T-helper 17 cell (primary cell): ENCODE data around the gene LRMDA. TPM values are rescaled to one million over a fixed set of nuclear protein-coding genes. Genes with fewer than 3 reads are reported as not detected.

ENCODE experiments used
- ATAC-seq: fragments of 150-1000 bp; cut with Tn5 transposase; 2 replicates; pipeline ENCODE4 v1.10.0; 2021; ENCODE audit warnings: mild to moderate bottlenecking, moderate library complexity
- DNase-seq, 3 donors: peaks; one replicate each; pipeline versions ENCODE4 v3.0.0 to v3.0.0-alpha.2; 2020 to 2021
- H3K9me3 ChIP-seq: one replicate; pipeline ENCODE4 v1.7.0; 2013; ENCODE audit warnings: low read length, mild to moderate bottlenecking; ENCODE audit not compliant: control insufficient read depth, poor library complexity, severe bottlenecking
- H3K27ac Mint-ChIP-seq: one replicate; pipeline ENCODE4 v1.8.0; 2022; ENCODE audit warnings: mild to moderate bottlenecking, moderate library complexity, mixed read lengths
- H3K27me3 Mint-ChIP-seq: one replicate; pipeline ENCODE4 v1.8.0; 2022; ENCODE audit warnings: mixed read lengths
- H3K36me3 Mint-ChIP-seq: one replicate; pipeline ENCODE4 v1.8.0; 2022; ENCODE audit warnings: low read depth, mixed read lengths
- H3K4me1 Mint-ChIP-seq: one replicate; pipeline ENCODE4 v1.8.0; 2022; ENCODE audit warnings: mild to moderate bottlenecking, mixed read lengths
- H3K4me3 Mint-ChIP-seq: one replicate; pipeline ENCODE4 v1.8.0; 2022; ENCODE audit warnings: mild to moderate bottlenecking, moderate library complexity, mixed read lengths
- total RNA-seq, 4 donors: library from RNA in 2 of 4; stranded (reverse) in 2 of 4; gene quantifications; one replicate each; pipeline ENCODE4 v1.2.3 and lab custom pipeline; 2022 to 2026

LRMDA gene
- total RNA-seq, 2 donors from 2014 or later, result not detected

DNA sequence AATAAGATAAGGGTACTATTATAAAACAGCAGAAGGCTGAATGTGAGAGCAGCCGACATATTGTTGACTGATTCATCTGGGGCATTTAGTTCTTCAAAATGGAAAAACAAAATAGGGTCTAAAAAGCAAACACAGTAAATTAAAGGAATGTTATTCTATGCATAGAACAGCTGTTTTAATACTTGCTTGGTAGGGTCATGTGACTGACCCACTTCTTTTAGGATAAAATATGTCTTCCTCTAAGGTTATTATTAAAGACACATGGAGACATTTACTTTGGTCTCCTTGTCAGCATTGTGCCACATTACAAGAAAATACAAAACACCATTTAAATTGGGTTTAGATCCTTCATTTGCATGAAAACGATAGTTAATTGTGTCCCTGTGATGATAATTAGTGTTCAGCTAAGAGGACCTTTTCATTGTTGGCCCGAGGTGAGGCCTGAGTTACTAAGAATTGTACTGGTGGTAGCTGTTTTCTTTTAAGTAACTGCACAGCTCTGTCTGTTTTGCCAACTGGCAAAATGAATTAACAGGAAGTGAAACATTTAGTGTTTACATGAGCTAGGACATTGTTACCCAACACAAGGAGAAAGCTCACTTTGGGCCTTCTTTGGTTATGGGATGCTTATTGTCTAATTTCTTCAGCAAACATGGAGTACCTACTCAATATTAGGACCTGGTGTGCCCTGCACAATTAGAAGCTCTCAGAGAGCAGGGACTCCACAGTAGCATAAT is 764.4 kb downstream of the LRMDA start:
- DNase-seq (no peak), ATAC-seq (no peak)
- no peaks in the 10 kb centered on the region for H3K9me3 ChIP-seq
- no peak overlapping the region for H3K4me3 Mint-ChIP-seq
- no peak overlapping the region for H3K27ac Mint-ChIP-seq
- no peaks in the 10 kb centered on the region for H3K4me1 Mint-ChIP-seq
- no peaks in the 10 kb centered on the region for H3K36me3 Mint-ChIP-seq
- no peaks in the 10 kb centered on the region for H3K27me3 Mint-ChIP-seq

DNA sequence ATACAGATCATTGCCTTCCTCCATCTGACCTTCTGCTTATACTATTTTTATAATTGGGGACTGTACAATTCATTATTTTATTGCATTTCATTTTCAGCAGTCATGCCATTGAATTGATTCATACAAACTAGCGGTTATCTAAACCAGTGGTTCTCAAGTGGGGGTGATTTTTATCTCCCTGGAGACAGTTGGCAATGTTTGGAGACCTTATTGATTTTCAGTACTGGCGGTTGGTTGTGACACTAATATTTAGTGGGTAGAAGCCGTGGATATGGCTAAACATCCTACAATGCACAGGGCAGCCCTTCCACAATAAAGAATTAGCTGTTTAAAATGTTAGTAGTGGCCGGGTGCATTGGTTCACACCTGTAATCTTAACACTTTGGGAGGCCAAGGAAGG is 765.9 kb downstream of the LRMDA start:
- no peaks in the 10 kb centered on the region for H3K27me3 Mint-ChIP-seq
- H3K27ac Mint-ChIP-seq, result no peak overlapping the region
- H3K4me1 Mint-ChIP-seq, result no peaks in the 10 kb centered on the region

DNA sequence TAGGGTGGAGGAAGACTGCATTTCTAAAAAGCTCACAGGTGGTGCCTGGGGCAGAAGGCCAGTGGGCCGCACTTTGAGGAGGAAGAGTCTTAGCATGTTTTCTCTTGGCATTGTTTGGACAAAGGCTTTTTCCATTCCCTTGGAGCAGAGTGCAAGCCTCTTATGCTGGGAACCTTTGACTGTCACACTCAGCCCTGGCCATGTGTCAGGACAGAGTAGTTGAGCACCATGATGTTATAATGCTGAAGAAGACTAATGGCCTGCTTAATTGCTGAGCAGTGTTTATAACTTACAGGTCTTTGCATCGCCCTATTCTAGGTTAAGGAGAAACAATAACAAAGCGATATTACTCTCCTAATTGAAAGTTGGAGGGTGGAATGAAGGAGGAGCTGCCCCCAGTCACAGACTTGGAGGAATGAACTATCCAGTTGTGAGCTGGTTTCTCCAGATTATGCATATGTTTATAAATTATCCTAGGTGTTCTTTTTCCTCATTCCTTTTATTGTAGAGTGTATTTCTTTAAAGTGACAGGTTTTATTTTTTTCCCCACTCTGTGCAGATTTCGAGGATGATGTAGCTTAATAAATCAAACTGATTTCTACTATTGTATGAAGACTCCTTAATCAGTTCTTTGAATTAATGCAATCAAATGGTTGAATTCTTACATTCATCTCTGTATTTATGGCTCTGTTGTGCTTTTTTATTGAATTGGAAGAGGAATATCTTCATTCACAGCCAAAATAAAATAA is 767.0 kb downstream of the LRMDA start:
- ATAC-seq, result no peak
- H3K27ac Mint-ChIP-seq, result no peak overlapping the region
- no peaks in the 10 kb centered on the region for H3K27me3 Mint-ChIP-seq
- H3K9me3 ChIP-seq, result no peaks in the 10 kb centered on the region
- H3K4me3 Mint-ChIP-seq, result no peak overlapping the region
- DNase-seq, result no peak
- H3K36me3 Mint-ChIP-seq, result no peaks in the 10 kb centered on the region
- H3K4me1 Mint-ChIP-seq, result no peaks in the 10 kb centered on the region

More for the DNA sequence above, 765.9 kb downstream of the LRMDA start:
- Mint-ChIP-seq H3K36me3 (no peaks in the 10 kb centered on the region), H3K4me3 (no peak overlapping the region)
- ATAC-seq (no peak), DNase-seq (no peak)
- H3K9me3 ChIP-seq, result no peaks in the 10 kb centered on the region

DNA sequence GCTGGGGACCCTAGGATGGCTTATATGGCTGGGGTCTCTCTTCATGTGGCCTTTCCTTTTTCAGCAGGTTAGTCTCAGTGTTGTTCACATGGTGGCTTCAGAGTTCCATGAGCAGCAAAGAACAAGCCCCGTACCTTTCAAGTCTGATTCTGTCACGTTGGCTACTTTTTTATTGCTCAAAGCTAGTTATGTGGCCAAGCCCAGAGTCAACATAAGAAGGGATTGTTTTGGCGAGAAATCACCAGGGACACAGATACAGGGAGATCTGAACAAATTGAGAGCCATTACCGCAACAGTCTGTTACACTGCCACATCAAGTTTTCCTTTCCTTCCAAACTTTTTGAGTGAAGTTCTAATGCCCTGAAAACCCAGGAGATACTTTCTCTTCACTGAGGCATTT is 770.5 kb downstream of the LRMDA start:
- no peaks in the 10 kb centered on the region for H3K27me3 Mint-ChIP-seq
- DNase-seq, result no peak
- ATAC-seq, result no peak
- no peak overlapping the region for H3K4me3 Mint-ChIP-seq
- H3K9me3 ChIP-seq, result no peaks in the 10 kb centered on the region
- H3K4me1 Mint-ChIP-seq, result no peaks in the 10 kb centered on the region
- H3K27ac Mint-ChIP-seq, result no peak overlapping the region
- no peaks in the 10 kb centered on the region for H3K36me3 Mint-ChIP-seq

DNA sequence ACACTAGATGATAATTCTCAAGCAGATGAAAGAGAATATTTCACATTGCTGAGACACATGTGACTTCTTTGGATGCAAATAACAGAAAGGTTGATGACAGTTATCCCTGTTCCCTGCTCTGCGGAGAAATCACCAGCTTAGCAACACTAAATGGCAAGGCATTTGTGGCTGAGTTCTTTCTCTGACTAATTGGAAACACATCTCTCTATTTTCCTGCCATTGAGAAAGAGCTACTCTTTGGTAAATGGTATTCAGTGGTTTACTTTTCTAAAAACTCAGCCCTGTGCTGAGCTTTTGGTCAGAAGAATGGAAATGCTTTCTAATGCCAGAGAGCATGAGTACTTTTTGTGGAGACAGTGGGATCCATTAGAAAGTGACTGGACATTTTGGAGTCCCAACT is 771.4 kb downstream of the LRMDA start:
- DNase-seq (no peak), ATAC-seq (no peak)
- H3K36me3 Mint-ChIP-seq, result no peaks in the 10 kb centered on the region
- H3K9me3 ChIP-seq, result no peaks in the 10 kb centered on the region
- no peaks in the 10 kb centered on the region for H3K4me1 Mint-ChIP-seq
- H3K4me3 Mint-ChIP-seq, result no peak overlapping the region
- H3K27me3 Mint-ChIP-seq, result no peaks in the 10 kb centered on the region
- H3K27ac Mint-ChIP-seq, result no peak overlapping the region

DNA sequence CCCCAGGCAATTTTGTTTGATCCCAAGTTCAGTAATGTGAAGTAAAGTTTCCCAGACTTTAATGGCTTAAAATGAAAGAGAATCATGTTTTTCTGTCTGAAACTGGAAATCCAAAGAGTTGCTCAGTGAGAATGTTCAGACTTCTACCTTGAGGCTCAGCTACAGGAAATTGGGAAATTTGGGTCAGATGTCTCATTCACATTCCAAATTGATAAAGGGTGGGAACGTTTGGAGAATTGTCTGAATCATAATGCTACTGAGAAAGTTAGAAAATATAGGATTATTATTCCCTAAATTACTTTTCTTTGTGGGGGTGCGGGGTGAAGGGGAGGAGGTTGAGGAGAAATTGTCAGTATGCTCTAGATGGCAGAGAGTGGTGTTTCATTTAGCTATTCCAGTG is 773.9 kb downstream of the LRMDA start:
- Mint-ChIP-seq H3K4me3 (no peak overlapping the region), H3K4me1 (no peaks in the 10 kb centered on the region), H3K27ac (no peak overlapping the region), H3K36me3 (no peaks in the 10 kb centered on the region), H3K27me3 (no peaks in the 10 kb centered on the region)
- ATAC-seq (no peak), DNase-seq (no peak)
- no peaks in the 10 kb centered on the region for H3K9me3 ChIP-seq

DNA sequence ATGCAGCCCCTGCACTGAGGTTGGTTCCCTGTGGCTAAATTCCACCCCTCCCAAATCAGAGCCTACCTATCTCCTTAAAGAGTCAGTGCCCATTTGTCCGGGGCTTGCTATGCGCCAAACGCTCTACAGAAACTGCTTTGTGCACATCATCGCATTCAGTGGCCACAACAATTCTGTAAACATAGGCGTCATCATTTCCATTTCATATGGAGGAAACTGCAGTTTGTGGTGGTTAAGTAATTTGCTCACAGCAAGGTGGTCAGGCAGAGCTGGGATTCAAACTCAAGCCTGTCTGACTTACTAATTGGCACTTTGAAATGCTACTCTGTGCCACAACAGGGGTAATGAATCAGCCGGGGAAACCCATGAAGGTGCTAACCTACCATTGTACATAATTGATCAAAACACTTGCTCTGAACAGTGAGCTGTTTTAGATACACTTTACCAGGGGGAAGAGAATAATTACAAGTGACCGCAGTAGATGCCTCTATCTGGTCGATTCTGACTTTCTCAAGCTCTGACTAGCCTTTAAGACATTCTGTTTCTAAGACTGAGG is 775.5 kb downstream of the LRMDA start:
- no peak overlapping the region for H3K27ac Mint-ChIP-seq
- H3K36me3 Mint-ChIP-seq, result no peaks in the 10 kb centered on the region
- DNase-seq (no peak), ATAC-seq (no peak)
- H3K4me1 Mint-ChIP-seq, result no peaks in the 10 kb centered on the region
- no peaks in the 10 kb centered on the region for H3K27me3 Mint-ChIP-seq
- H3K9me3 ChIP-seq, result no peaks in the 10 kb centered on the region
- H3K4me3 Mint-ChIP-seq, result no peak overlapping the region

DNA sequence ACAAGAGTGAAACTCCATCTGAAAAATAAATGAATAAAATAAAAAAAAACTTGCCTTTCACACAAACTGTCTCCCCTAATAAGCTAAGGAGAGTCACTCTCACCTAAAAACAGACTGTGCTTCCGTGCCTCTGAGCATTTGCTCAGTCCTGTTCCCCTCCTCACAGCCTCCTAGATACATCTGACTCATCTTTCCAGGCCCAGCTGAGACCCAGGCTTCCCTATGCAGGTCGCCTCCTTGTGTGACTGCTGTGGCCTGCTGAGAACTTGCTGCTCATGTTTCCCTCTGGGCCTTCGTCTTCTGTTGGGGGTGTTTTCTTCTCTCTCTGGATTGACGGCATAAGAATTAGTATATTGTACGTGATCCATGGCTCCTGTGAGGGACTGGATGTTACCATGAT is 777.7 kb downstream of the LRMDA start:
- no peaks in the 10 kb centered on the region for H3K9me3 ChIP-seq
- Mint-ChIP-seq H3K4me1 (no peaks in the 10 kb centered on the region), H3K36me3 (no peaks in the 10 kb centered on the region), H3K4me3 (no peak overlapping the region), H3K27ac (no peak overlapping the region), H3K27me3 (no peaks in the 10 kb centered on the region)
- no peak for DNase-seq
- ATAC-seq, result no peak

DNA sequence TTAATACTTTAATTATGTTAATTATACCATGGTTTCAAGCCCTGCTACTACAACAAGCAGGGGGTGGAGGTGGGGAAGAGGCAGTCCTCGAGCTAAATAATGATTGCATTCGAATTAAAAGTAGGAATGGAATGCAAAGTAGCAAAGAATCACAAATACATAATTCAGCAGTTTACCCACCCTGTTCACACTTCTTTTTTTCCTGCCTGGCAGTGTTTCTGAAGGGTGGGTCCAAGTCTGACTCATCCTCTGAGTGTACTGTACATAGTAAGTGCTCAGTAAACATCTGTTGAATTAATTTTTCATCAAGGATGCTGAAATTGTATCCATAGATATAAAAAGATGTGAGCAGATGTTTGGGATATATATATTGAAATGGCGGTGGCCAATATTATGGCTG is 778.8 kb downstream of the LRMDA start:
- DNase-seq, result no peak
- no peak overlapping the region for H3K4me3 Mint-ChIP-seq
- no peaks in the 10 kb centered on the region for H3K27me3 Mint-ChIP-seq
- H3K4me1 Mint-ChIP-seq, result no peaks in the 10 kb centered on the region
- no peak overlapping the region for H3K27ac Mint-ChIP-seq
- H3K36me3 Mint-ChIP-seq, result no peaks in the 10 kb centered on the region
- no peak for ATAC-seq
- H3K9me3 ChIP-seq, result no peaks in the 10 kb centered on the region

DNA sequence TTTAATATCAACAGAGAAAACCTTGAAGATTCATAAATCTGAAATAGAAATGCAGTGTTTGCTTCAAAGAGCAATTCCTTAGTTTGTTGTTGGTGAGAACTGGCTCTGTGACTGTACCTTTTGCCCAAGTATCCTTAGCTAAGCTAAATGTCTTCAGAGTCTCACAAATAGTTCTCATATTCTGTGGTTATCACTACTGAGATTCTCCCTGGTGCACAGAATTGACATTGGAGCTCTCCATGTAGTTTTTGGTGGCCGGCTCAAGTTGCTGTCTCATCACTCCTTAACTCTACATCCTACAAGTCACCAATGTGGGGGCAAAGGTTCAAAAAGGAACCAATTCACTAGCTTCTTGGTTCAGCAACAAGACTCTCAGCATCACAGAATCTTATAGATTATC is 780.3 kb downstream of the LRMDA start:
- H3K4me3 Mint-ChIP-seq, result no peak overlapping the region
- no peaks in the 10 kb centered on the region for H3K36me3 Mint-ChIP-seq
- H3K4me1 Mint-ChIP-seq, result no peaks in the 10 kb centered on the region
- H3K27me3 Mint-ChIP-seq, result no peaks in the 10 kb centered on the region
- DNase-seq (no peak), ATAC-seq (no peak)
- H3K9me3 ChIP-seq, result no peaks in the 10 kb centered on the region
- no peak overlapping the region for H3K27ac Mint-ChIP-seq

DNA sequence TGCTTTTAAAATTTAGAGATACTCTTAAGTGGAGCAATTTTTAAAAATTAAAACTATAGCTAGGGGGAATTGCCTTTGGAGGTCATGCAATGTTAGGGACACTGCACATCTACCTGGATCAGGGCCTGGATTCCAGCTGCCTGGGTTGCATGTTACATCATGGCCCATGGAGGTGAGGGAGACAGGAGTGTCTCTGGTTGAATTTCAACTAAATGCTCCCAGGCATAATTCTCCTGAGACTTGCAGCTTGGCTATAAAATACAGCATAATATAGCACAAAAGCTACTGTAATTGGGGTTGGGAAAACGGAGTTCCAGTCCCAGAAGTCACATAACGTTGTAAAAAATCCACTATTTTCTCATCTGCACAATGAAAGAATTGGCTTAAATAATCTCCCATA is 782.5 kb downstream of the LRMDA start:
- Mint-ChIP-seq H3K27me3 (no peaks in the 10 kb centered on the region), H3K4me1 (no peaks in the 10 kb centered on the region), H3K36me3 (no peaks in the 10 kb centered on the region), H3K27ac (no peak overlapping the region), H3K4me3 (no peak overlapping the region)
- H3K9me3 ChIP-seq, result no peaks in the 10 kb centered on the region
- DNase-seq (no peak), ATAC-seq (no peak)

DNA sequence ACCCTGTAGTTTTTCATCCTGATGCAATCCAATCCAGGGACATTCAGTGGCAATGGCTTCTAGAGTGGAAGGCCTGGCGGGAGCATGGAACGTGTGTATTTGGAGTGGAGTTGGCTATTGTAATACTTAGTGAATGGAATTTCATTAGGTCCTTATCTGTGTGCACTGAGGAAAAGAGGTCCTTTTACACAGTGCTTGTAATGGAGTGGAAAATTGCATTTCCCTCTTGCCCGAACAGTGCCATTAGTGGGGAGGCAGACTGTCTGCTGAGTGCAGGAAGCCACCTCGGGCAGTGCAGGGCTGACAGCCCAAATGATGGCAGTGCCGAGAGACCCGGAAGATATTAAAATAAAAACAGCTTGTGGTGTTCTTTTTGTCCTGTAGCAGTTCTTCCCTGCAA is 786.6 kb downstream of the LRMDA start:
- Mint-ChIP-seq H3K36me3 (no peaks in the 10 kb centered on the region), H3K4me1 (no peaks in the 10 kb centered on the region), H3K27ac (no peak overlapping the region), H3K27me3 (no peaks in the 10 kb centered on the region), H3K4me3 (no peak overlapping the region)
- H3K9me3 ChIP-seq, result no peaks in the 10 kb centered on the region
- DNase-seq, result no peak
- no peak for ATAC-seq

DNA sequence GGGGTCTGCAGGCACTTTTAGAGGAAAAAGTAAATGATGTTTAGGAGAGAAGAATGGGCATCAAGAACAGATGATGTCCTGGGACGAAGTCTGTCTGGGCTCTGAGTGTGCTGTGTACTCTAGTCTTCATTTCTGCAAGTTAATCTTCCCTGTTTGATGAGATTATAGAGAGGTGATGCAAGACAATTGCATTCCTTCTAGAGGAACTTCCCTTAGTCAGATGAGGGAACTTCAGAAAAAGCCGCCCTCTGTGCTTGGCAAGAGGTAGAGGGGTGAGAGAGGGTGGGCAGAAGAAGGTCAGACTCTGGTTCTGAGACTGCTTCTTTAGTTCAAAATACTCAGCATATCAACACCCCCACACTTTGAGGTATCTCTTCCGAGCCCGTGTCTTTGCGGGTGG is 797.9 kb downstream of the LRMDA start:
- Mint-ChIP-seq H3K4me1 (peaks cover 4% of the 10 kb centered on the region), H3K36me3 (no peaks in the 10 kb centered on the region), H3K4me3 (no peak overlapping the region), H3K27ac (no peak overlapping the region), H3K27me3 (no peaks in the 10 kb centered on the region)
- DNase-seq (no peak), ATAC-seq (no peak)
- H3K9me3 ChIP-seq, result no peaks in the 10 kb centered on the region

DNA sequence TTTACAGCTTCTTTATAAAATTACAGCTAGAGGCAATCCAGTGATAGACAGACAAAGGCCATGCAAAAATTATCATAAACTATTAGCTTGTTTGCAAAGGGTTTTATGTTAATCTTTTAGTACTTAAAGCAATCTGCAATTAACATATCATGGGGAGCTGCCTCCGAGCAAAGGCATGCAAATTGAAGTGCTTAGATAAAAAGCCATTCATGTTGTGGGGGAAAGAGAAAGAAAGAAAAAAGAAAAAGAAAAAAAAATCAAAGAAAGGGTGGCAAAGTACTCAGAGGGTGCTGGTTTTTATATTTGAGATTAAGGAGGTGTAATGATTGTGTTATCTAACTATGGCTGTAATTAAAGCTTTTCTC is 799.5 kb downstream of the LRMDA start:
- no peaks in the 10 kb centered on the region for H3K27me3 Mint-ChIP-seq
- H3K27ac Mint-ChIP-seq, result no peak overlapping the region
- peaks cover 4% of the 10 kb centered on the region for H3K4me1 Mint-ChIP-seq

More for the DNA sequence above, 799.5 kb downstream of the LRMDA start:
- DNase-seq, result no peak
- no peak for ATAC-seq
- peaks cover 3% of the 10 kb centered on the region for H3K36me3 Mint-ChIP-seq
- H3K4me3 Mint-ChIP-seq, result no peak overlapping the region
- no peaks in the 10 kb centered on the region for H3K9me3 ChIP-seq
